K562 (cell line): Measurements from ENCODE around the gene TMEM191C. TPM values are rescaled to one million over a fixed set of nuclear protein-coding genes. Genes with fewer than 3 reads are reported as not detected.

ENCODE experiments used
- BRCA1 ChIP-seq, 2 experiments: fragments of 450-650 bp in 1 of 2; sonication (generic) in 1 of 2; formaldehyde crosslinking in 1 of 2; IDR thresholded peaks; 2 replicates each; pipeline versions ENCODE4 v1.5.0 to v1.6.1; 2017 to 2020; ENCODE audit warnings: mild to moderate bottlenecking in 1 of 2, missing genetic modification reagents in 1 of 2
- CBFA2T3 ChIP-seq: fragments of 450-650 bp; IDR thresholded peaks from 2 replicates; pipeline ENCODE4 v1.6.1; 2017
- CBX3 ChIP-seq, 2 experiments: IDR thresholded peaks; 1 replicate in 1 of 2; 2 replicates in 1 of 2; pipeline ENCODE4 v1.6.1; 2012; ENCODE audit warnings: inconsistent platforms in 2 of 2, low read length in 2 of 2, borderline replicate concordance in 1 of 2, control low read depth in 1 of 2
- EP300 ChIP-seq: IDR thresholded peaks from 2 replicates; pipeline ENCODE4 v1.6.1; 2012; ENCODE audit warnings: low read length, improper control_type of control experiment
- HOXB6 ChIP-seq: fragments of 250-450 bp; sonication (Bioruptor Pico); IDR thresholded peaks from 2 replicates; pipeline ENCODE4 v1.5.1; 2022; ENCODE audit warnings: mild to moderate bottlenecking, borderline replicate concordance
- MTF1 ChIP-seq: fragments of 250-450 bp; sonication (Bioruptor Pico); IDR thresholded peaks from 2 replicates; pipeline ENCODE4 v1.9.0; 2021; ENCODE audit warnings: moderate library complexity, mild to moderate bottlenecking, inconsistent platforms, borderline replicate concordance
- PHB ChIP-seq: fragments of 250-450 bp; sonication (Bioruptor Pico); IDR thresholded peaks from 2 replicates; pipeline ENCODE4 v1.5.0; 2021
- POLR2A ChIP-seq: fragments of 450-650 bp; conservative IDR thresholded peaks from 2 replicates; pipeline ENCODE4 v1.6.1; 2016
- PTBP1 ChIP-seq: fragments of 200-400 bp; formaldehyde crosslinking; IDR thresholded peaks from 2 replicates; pipeline ENCODE4 v1.6.1; 2017; ENCODE audit warnings: low read depth, low read length
- PURB ChIP-seq: sonication (generic); formaldehyde crosslinking; IDR thresholded peaks from 2 replicates; pipeline ENCODE4 v1.9.0; 2021; ENCODE audit warnings: low read depth, mild to moderate bottlenecking, missing genetic modification reagents
- SMAD2 ChIP-seq: fragments of 150-350 bp; IDR thresholded peaks from 2 replicates; pipeline ENCODE4 v1.6.1; 2014; ENCODE audit warnings: low read depth, mild to moderate bottlenecking, low read length
- TAF15 ChIP-seq: fragments of 200-400 bp; formaldehyde crosslinking; IDR thresholded peaks from 2 replicates; pipeline ENCODE4 v1.6.1; 2017; ENCODE audit warnings: mild to moderate bottlenecking, low read depth, low read length, moderate library complexity
- TARDBP ChIP-seq: fragments of 450-650 bp; IDR thresholded peaks from 2 replicates; pipeline ENCODE4 v1.6.1; 2016
- TRIM28 ChIP-seq: fragments of 450-650 bp; IDR thresholded peaks from 2 replicates; pipeline ENCODE4 v1.6.1; 2017
- ZEB2 ChIP-seq: fragments of 450-650 bp; IDR thresholded peaks from 2 replicates; pipeline ENCODE4 v1.6.1; 2016
- polyA plus RNA-seq, 8 experiments: library from polyadenylated mRNA; depleted of rRNA in 4 of 8; stranded (reverse) in 5 of 8; unstranded in 3 of 8; fragments of >200 nt; fragmentation: Nextera tagmentation in 2 of 8; fragmentation: Illumina TruSeq in 1 of 8; extraction: Ambion mirVana in 2 of 8; extraction: Trizol in 1 of 8; gene quantifications; 2 replicates each; pipeline versions ENCODE4 v1.2.1 to v1.2.3, GENCODE V29; 2011 to 2014; ENCODE audit warnings: inconsistent platforms in 1 of 8, missing spikeins in 1 of 8
- total RNA-seq, 7 experiments: library from RNA; depleted of rRNA in 6 of 7; stranded (reverse); fragments of >200 nt in 6 of 7; fragmentation: Illumina TruSeq in 2 of 7; extraction: Trizol in 2 of 7; gene quantifications; 2 replicates each; pipeline versions ENCODE4 v1.2.1 to v1.2.3, GENCODE V29; 2011 to 2021; ENCODE audit warnings: low replicate concordance in 1 of 7
- TF ChIP-seq, protein P1 (sequence below): fragments of 450-650 bp; IDR thresholded peaks from 2 replicates; pipeline ENCODE4 v1.6.1; 2016
- TF ChIP-seq, protein P2 (sequence below), 2 experiments: fragments of 450-650 bp; formaldehyde crosslinking in 1 of 2; IDR thresholded peaks; 2 replicates each; pipeline versions ENCODE4 v1.4.0 to v1.6.1; 2014 to 2020; ENCODE audit warnings: mild to moderate bottlenecking in 2 of 2, borderline replicate concordance in 1 of 2, low read depth in 1 of 2
- TF ChIP-seq, protein P3 (sequence below): fragments of 250-450 bp; sonication (Bioruptor Pico); IDR thresholded peaks from 2 replicates; pipeline ENCODE4 v1.4.0; 2020; ENCODE audit warnings: mild to moderate bottlenecking, moderate library complexity, borderline replicate concordance

TMEM191C gene
- total and polyA plus RNA-seq, 9 of the 15 experiments (the other 6 are each of a cell fraction or from before 2014, with no cell fraction given), result 0.15 to 7.1 (median 1.1) TPM

DNA sequence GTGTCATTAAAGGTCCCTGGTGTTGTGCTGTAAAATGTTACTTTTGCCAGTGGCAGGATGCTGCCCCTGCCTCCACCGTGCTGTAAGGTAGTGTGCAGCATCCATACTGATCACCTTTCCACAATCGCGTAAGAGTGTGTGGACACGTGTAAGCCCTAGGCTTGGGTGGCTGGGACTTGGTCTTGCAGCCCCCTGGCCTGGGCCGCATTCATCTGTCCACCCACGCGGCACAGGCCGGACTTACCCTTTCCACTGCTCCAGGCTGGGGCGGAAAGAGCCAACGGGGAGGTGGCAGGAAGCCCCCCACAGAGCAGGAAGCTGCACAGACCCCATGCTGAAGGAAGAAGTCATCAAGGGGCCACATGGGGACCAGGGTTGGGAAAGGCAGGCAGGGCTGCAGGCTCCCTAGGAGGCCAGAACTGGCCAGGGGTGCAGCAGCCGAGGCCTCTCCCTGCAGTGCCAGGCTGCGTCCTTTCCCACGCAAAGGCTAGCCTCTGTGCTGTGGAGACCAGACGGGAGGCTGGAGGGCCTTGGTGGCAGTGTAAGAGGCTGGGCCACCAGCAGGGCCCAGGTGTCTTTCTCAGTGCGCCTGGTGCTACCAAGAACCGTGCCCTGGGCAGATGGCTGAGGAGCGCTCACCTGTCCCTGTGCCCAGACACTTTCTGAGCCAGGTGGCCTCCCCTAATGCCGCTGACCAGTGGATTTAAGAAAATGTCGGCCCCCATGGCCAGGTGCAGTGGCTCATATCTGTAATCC, 11.7 kb upstream of the TMEM191C start (continued):
- TF ChIP-seq, protein P1, sequence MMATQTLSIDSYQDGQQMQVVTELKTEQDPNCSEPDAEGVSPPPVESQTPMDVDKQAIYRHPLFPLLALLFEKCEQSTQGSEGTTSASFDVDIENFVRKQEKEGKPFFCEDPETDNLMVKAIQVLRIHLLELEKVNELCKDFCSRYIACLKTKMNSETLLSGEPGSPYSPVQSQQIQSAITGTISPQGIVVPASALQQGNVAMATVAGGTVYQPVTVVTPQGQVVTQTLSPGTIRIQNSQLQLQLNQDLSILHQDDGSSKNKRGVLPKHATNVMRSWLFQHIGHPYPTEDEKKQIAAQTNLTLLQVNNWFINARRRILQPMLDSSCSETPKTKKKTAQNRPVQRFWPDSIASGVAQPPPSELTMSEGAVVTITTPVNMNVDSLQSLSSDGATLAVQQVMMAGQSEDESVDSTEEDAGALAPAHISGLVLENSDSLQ, result no peak
- TF ChIP-seq CBFA2T3 (no peak), PURB (CRISPR knock-in tag) (no peak), ZEB2 (no peak), PTBP1 (no peak), TAF15 (peak; percentile 81; the same call in 1 of the 2 replicates), EP300 (no peak), TRIM28 (no peak), MTF1 (no peak), PHB (no peak), TARDBP (no peak), SMAD2 (no peak), HOXB6 (CRISPR knock-in tag) (no peak), POLR2A (no peak), BRCA1 (IDR thresholded peaks at IDR 0.05) (no peak), BRCA1 (CRISPR knock-in tag; IDR thresholded peaks at IDR 0.05) (peak; percentile 95; the same call in 1 of the 2 replicates), CBX3 (IDR thresholded peaks at IDR 0.05; ENCODE audit: borderline replicate concordance in 1 of 2, low read length in 2 of 2) (no peak)
- TF ChIP-seq, protein P2, sequence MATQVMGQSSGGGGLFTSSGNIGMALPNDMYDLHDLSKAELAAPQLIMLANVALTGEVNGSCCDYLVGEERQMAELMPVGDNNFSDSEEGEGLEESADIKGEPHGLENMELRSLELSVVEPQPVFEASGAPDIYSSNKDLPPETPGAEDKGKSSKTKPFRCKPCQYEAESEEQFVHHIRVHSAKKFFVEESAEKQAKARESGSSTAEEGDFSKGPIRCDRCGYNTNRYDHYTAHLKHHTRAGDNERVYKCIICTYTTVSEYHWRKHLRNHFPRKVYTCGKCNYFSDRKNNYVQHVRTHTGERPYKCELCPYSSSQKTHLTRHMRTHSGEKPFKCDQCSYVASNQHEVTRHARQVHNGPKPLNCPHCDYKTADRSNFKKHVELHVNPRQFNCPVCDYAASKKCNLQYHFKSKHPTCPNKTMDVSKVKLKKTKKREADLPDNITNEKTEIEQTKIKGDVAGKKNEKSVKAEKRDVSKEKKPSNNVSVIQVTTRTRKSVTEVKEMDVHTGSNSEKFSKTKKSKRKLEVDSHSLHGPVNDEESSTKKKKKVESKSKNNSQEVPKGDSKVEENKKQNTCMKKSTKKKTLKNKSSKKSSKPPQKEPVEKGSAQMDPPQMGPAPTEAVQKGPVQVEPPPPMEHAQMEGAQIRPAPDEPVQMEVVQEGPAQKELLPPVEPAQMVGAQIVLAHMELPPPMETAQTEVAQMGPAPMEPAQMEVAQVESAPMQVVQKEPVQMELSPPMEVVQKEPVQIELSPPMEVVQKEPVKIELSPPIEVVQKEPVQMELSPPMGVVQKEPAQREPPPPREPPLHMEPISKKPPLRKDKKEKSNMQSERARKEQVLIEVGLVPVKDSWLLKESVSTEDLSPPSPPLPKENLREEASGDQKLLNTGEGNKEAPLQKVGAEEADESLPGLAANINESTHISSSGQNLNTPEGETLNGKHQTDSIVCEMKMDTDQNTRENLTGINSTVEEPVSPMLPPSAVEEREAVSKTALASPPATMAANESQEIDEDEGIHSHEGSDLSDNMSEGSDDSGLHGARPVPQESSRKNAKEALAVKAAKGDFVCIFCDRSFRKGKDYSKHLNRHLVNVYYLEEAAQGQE (IDR thresholded peaks at IDR 0.05; ENCODE audit: borderline replicate concordance), result no peak
- TF ChIP-seq, protein P2 (CRISPR knock-in tag; IDR thresholded peaks at IDR 0.05; ENCODE audit: low read depth), result no peak
- TF ChIP-seq, protein P3, sequence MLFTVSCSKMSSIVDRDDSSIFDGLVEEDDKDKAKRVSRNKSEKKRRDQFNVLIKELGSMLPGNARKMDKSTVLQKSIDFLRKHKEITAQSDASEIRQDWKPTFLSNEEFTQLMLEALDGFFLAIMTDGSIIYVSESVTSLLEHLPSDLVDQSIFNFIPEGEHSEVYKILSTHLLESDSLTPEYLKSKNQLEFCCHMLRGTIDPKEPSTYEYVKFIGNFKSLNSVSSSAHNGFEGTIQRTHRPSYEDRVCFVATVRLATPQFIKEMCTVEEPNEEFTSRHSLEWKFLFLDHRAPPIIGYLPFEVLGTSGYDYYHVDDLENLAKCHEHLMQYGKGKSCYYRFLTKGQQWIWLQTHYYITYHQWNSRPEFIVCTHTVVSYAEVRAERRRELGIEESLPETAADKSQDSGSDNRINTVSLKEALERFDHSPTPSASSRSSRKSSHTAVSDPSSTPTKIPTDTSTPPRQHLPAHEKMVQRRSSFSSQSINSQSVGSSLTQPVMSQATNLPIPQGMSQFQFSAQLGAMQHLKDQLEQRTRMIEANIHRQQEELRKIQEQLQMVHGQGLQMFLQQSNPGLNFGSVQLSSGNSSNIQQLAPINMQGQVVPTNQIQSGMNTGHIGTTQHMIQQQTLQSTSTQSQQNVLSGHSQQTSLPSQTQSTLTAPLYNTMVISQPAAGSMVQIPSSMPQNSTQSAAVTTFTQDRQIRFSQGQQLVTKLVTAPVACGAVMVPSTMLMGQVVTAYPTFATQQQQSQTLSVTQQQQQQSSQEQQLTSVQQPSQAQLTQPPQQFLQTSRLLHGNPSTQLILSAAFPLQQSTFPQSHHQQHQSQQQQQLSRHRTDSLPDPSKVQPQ (CRISPR knock-in tag), result no peak
